ENCODE measurements around the gene TCF7L2.

The TCF7L2 gene

DNA sequence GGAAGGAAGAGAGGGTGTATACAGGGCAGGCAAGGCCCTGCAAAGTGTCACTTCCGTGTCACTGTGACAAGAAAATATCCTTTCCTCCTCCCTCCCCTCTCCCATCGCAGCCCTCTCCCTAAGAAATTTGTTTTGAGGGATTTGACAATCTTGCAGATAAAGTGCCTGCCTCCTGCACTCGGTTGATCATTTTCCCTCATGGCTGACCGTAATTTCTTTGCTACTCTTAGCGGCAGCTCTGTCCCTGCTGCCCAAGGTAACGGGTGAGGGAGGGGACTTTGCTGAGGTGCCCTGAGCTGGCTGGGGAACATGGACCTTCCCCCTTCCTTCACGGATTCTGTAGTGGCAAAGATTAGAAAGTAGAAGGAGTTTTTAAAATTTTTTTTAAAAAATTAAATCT lies 179.1 kb downstream of the TCF7L2 start:
- Histone ChIP-seq H3K27me3 (peaks cover 18% of the 10 kb centered on the region; the same call in 1 of the 2 replicates), H3K4me1 (no peaks in the 10 kb centered on the region), H3K9me3 (no peaks in the 10 kb centered on the region), H3K4me3 (no peak overlapping the region), H3K27ac (no peak overlapping the region), H4K20me1 (peaks cover 99% of the 10 kb centered on the region), H3K36me3 (peaks cover 20% of the 10 kb centered on the region), H3K4me2 (no peak overlapping the region), H3K9ac (no peak overlapping the region)
- TF ChIP-seq Cebpa-rat (IDR thresholded peaks at IDR 0.05), result no peak

DNA sequence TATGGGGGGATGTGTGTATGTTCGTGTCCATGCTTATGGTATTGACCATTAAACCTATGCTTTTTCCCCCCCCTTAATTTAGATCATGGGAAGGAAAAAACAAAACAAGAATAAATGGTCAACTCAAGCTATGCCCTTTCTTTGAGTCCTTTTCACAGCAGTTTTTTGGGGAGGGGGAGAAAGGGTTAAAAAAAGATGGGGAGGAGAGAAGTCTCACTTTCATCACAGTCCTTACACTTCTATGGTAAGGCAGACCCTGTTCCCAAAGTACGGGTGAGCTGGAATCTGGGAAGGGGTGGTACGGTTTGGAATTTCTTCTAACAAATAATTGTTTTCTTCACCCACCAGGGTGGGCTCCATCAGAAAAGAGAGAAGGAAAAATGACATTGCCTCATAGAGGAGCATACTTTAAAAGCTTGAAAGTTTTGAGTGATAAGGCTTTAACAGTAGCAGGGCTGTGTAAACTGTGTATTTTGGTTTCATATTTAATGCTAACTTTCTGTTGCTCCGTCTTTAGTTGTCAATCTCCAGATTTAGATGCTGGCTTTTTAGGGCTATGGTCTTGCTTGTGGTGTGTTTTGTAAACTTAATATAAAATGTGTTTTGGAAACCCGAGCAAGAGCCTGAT lies 180.1 kb downstream of the TCF7L2 start:
- Histone ChIP-seq H3K36me3 (peaks cover 25% of the 10 kb centered on the region), H3K9ac (no peak overlapping the region), H3K4me1 (no peaks in the 10 kb centered on the region), H3K27me3 (peaks cover 14% of the 10 kb centered on the region; the same call in 1 of the 2 replicates), H4K20me1 (peaks cover 99% of the 10 kb centered on the region), H3K9me3 (no peaks in the 10 kb centered on the region), H3K4me2 (no peak overlapping the region), H3K27ac (no peak overlapping the region), H3K4me3 (no peak overlapping the region)
- TF ChIP-seq Cebpa-rat (IDR thresholded peaks at IDR 0.05), result no peak

DNA sequence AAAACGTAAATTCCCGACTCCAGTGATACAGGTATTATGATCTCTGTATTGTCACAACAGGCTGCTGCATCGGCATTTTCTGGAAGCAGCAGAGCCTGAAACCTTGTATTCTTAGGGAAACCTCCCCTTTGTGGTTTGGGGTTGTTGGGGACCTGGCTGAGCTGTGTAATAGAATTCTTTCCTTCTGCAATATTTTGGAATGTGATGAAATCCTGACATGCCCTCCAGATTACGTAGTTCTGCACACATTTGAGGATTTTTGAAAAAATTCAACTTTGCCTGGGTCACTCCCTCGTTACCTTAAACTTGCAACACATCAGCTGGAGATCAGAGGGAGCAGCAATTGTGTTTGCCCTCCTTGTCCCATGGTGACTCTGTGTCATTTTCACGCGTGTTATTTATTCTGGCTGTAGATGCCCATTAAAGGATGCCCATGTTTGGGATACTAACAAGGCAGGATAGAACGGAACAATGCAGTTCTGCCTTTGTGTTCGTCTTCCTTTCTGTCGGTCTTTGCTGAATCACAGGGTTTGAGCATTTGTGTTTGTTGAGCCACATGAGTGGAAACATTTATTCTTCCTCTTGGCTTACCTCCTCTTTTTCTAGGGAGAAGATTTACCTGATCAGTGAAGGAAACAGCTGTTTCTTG lies 181.7 kb downstream of the TCF7L2 start:
- Histone ChIP-seq H3K27ac (no peak overlapping the region), H3K9me3 (no peaks in the 10 kb centered on the region), H3K27me3 (no peaks in the 10 kb centered on the region), H3K4me3 (no peak overlapping the region), H4K20me1 (peaks cover 85% of the 10 kb centered on the region), H3K9ac (no peak overlapping the region), H3K4me1 (no peaks in the 10 kb centered on the region), H3K4me2 (no peak overlapping the region), H3K36me3 (peaks cover 37% of the 10 kb centered on the region)
- no peak for TF ChIP-seq Cebpa-rat (IDR thresholded peaks at IDR 0.05)

DNA sequence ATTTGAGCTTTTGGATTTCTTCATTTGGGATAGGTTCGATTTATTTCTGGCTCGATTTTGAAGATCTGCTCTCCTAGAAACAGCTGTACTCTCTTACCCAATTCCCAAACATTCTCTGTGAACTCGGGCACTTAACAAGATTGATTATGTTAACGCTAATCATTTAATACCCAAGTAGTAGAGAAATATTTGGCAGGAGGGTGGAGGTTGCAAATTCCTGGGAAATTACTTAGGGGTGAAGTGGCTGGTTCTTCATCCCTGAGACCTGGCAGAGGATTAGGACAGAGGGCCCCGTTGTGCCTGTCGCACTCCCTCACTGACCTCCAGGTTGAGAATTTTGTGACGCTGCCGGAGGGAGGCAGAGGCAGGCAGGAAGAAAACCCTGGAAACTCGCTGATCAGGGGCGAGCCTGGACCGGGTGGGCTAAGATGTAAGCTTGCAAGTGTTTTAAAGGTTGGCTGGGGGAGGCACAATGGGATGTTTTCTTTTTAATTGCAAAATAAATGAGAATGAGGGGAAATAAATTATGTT lies 182.6 kb downstream of the TCF7L2 start:
- no peak overlapping the region for H3K4me3 ChIP-seq
- no peaks in the 10 kb centered on the region for H3K27me3 ChIP-seq
- H3K4me2 ChIP-seq, result no peak overlapping the region
- H3K4me1 ChIP-seq, result no peaks in the 10 kb centered on the region
- H3K9me3 ChIP-seq, result no peaks in the 10 kb centered on the region
- H4K20me1 ChIP-seq, result peaks cover 82% of the 10 kb centered on the region
- H3K36me3 ChIP-seq, result peaks cover 41% of the 10 kb centered on the region
- H3K9ac ChIP-seq, result no peak overlapping the region
- no peak overlapping the region for H3K27ac ChIP-seq
- no peak for TF ChIP-seq Cebpa-rat (IDR thresholded peaks at IDR 0.05)

DNA sequence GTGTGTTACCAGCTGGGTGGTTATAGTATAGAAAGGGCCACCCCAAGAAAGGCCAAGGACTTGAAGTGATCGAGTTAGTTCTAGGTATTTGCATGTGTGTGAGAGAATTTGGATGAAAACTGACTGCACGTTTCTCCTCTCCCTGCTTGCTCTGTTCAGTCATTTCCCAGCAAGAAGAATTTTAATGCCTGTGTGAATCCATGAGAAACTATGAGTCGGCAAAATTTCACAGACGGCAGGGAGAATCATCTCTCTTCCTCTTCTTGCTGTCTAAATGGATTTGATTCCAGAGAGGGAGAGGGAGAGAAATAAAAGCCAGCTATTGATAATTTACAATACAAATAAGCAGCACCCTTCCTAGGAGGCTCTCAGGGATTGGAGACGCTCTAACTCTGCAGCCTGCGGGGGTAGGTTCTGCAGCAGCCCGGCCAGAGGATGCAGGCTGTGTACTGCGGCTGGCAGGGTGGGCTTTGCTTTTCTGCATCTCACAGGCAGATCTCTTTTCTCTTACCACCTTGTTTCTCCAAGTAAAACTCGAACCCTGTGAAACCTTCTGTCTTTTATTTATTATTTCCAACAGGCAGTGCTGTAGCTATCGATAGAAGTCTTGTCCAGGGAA lies 183.6 kb downstream of the TCF7L2 start:
- TF ChIP-seq Cebpa-rat (IDR thresholded peaks at IDR 0.05), result no peak
- H3K36me3 ChIP-seq, result peaks cover 43% of the 10 kb centered on the region
- H3K9me3 ChIP-seq, result no peaks in the 10 kb centered on the region
- peaks cover 76% of the 10 kb centered on the region for H4K20me1 ChIP-seq
- H3K9ac ChIP-seq, result no peak overlapping the region
- no peak overlapping the region for H3K4me2 ChIP-seq
- H3K4me3 ChIP-seq, result no peak overlapping the region
- no peaks in the 10 kb centered on the region for H3K4me1 ChIP-seq
- H3K27me3 ChIP-seq, result no peaks in the 10 kb centered on the region
- H3K27ac ChIP-seq, result no peak overlapping the region

DNA sequence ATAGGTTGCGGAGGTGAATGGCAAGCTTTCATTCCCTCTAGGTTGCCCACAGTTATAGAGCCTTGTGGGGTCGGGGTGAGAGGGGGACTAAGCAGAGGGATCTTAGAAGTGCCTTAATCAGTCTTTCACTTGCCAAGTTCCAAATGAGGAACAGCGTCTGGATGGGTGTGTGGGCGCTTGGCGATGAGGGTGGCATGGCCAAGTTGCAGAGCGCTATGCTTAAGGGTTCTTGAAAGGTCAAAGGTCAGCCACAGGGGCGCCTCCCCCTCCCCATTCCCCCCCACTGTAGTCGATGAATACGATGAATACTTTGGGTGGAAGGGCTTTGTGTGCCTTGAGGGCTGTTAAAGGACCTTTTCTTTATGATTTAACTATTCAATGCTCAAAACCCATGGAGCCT lies 185.0 kb downstream of the TCF7L2 start:
- H3K27me3 ChIP-seq, result no peaks in the 10 kb centered on the region
- no peak overlapping the region for H3K4me3 ChIP-seq
- H3K9me3 ChIP-seq, result no peaks in the 10 kb centered on the region
- peaks cover 68% of the 10 kb centered on the region for H4K20me1 ChIP-seq
- no peak for TF ChIP-seq Cebpa-rat (IDR thresholded peaks at IDR 0.05)
- peaks cover 43% of the 10 kb centered on the region for H3K36me3 ChIP-seq
- H3K9ac ChIP-seq, result no peak overlapping the region
- H3K27ac ChIP-seq, result no peak overlapping the region
- H3K4me2 ChIP-seq, result no peak overlapping the region
- H3K4me1 ChIP-seq, result no peaks in the 10 kb centered on the region

DNA sequence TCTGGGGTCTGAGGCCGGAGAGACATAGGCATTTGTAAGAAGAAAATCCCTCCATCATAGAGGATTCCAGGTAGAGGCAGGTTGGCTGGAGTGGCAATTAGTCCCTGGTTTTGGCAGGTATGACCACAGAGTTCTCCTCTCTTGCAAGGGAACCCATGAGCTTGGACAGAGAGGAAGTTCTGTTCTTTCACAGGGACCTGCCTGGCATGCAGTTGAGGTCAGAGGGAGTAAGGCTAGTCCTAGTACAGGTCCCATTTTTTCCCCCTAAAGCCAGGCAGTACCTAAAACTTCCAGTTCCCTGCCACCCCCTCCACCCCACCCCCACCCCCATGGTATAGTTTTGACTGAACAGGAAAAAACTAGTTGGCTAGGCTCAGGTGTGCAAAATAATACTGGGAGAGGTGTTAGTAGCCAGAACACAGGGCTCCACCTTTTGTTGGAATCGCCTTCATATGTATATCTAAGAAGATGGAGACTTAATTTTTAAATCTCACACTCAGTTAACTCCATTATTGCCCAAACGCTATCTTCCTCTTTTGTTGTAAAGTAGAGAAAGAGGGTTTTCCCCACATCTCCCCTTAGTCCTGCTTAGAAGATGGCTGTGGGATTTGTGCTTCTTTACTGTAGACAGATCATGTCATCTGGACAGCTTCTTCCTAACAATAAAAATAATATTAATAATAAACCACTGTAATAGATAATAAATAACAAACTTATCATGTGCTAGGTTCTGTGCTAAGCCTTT lies 188.1 kb downstream of the TCF7L2 start:
- H3K4me1 ChIP-seq, result no peaks in the 10 kb centered on the region
- TF ChIP-seq Cebpa-rat (IDR thresholded peaks at IDR 0.05), result no peak
- no peak overlapping the region for H3K4me2 ChIP-seq

DNA sequence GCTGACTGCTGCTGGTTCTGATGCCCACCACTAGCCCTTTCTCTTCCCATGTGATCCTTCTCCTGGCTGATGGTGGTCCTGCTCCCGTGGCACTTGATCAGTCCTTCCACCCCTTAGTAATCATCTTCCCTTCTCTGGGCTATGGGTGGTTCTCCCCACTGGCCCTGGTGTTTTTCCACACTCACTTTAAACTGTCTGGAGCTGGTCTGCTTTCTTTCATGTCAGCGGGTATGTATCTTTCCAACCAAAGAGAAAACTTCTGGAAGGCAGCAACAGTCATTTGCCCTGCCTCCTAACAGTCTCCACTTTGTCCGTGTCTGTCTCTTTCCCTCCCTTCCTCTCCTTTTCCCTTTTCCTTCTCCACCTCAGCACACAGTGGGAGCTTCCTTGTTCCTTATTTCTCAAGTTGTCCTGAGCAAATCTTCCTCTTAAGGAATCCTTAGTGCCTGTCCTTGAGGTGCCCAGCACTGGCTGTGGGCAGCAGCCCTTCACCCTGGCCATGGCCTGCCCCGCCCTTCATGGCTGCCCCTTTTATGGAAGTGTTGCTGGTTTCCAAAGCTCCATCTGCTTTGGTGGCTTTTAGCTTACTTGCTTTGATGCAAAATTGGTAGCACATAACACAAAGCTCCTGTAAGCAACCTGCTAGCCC lies 189.0 kb downstream of the TCF7L2 start:
- H3K27ac ChIP-seq, result no peak overlapping the region
- no peaks in the 10 kb centered on the region for H3K9me3 ChIP-seq
- H3K4me2 ChIP-seq, result no peak overlapping the region
- H4K20me1 ChIP-seq, result peaks cover 47% of the 10 kb centered on the region
- no peak overlapping the region for H3K4me3 ChIP-seq
- H3K36me3 ChIP-seq, result peaks cover 60% of the 10 kb centered on the region
- no peaks in the 10 kb centered on the region for H3K27me3 ChIP-seq
- H3K9ac ChIP-seq, result no peak overlapping the region
- no peak for TF ChIP-seq Cebpa-rat (IDR thresholded peaks at IDR 0.05)
- H3K4me1 ChIP-seq, result no peaks in the 10 kb centered on the region

More for the DNA sequence above, 188.1 kb downstream of the TCF7L2 start:
- Histone ChIP-seq H3K9ac (no peak overlapping the region), H3K36me3 (peaks cover 60% of the 10 kb centered on the region), H3K4me3 (no peak overlapping the region), H3K9me3 (no peaks in the 10 kb centered on the region), H3K27me3 (no peaks in the 10 kb centered on the region), H3K27ac (no peak overlapping the region), H4K20me1 (peaks cover 57% of the 10 kb centered on the region)

DNA sequence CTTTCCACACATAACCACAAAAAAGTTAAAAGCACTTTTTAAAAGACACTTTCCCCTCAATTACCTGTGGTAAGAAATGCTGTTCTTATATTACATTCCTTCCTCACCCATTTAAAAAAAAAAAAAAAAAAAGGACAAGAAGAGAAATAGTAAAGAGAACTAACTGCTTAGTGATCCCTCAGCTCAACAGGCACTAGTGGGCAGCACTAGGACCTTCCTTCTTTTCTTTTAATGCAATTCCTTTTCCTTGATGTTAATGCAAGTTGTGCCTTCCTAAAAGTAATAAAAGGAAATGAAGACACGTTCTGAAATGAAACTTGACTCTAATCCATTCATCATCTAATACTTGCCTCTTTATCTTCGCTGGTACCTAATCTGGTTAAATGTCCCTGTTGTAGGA lies 189.7 kb downstream of the TCF7L2 start:
- no peaks in the 10 kb centered on the region for H3K4me1 ChIP-seq

More for the DNA sequence above, 189.7 kb downstream of the TCF7L2 start:
- H3K9ac ChIP-seq, result no peak overlapping the region
- no peaks in the 10 kb centered on the region for H3K9me3 ChIP-seq
- no peak overlapping the region for H3K27ac ChIP-seq
- TF ChIP-seq Cebpa-rat (IDR thresholded peaks at IDR 0.05), result no peak
- H3K27me3 ChIP-seq, result no peaks in the 10 kb centered on the region
- H3K36me3 ChIP-seq, result peaks cover 61% of the 10 kb centered on the region
- H3K4me2 ChIP-seq, result no peak overlapping the region
- H4K20me1 ChIP-seq, result peaks cover 41% of the 10 kb centered on the region
- no peak overlapping the region for H3K4me3 ChIP-seq

All from BLaER1 (cell line).